Memory B cell (primary cell): Measurements from ENCODE around the gene TRIM61.
A peak's percentile ranks its signal among the peaks of the same experiment; 100 is the strongest.
"Not testable (repeated sequence)": the region's sequence is repeated elsewhere in the genome, so short reads cannot be mapped to it uniquely, and the experiment has no call there.

Source experiments
- ATAC-seq: fragments of 150-1000 bp; cut with Tn5 transposase; 2 replicates; pipeline ENCODE4 v1.10.0; 2021; ENCODE audit warnings: low read depth, mild to moderate bottlenecking, moderate library complexity
- DNase-seq, 2 donors: peaks; one replicate each; pipeline ENCODE4 v3.0.0; 2022; ENCODE audit warnings: low spot score in 2 of 2
- H3K27ac Mint-ChIP-seq: one replicate; pipeline ENCODE4 v1.8.0; 2022; ENCODE audit warnings: mild to moderate bottlenecking, moderate library complexity, mixed read lengths
- H3K27me3 Mint-ChIP-seq: one replicate; pipeline ENCODE4 v1.8.0; 2022; ENCODE audit warnings: mixed read lengths
- H3K36me3 Mint-ChIP-seq: one replicate; pipeline ENCODE4 v1.8.0; 2022; ENCODE audit warnings: mild to moderate bottlenecking, mixed read lengths
- H3K4me1 Mint-ChIP-seq: one replicate; pipeline ENCODE4 v1.8.0; 2022; ENCODE audit warnings: mixed read lengths
- H3K4me3 Mint-ChIP-seq: one replicate; pipeline ENCODE4 v1.8.0; 2022; ENCODE audit warnings: mild to moderate bottlenecking, moderate library complexity, mixed read lengths
- H3K9me3 Mint-ChIP-seq: one replicate; pipeline ENCODE4 v1.8.0; 2022; ENCODE audit warnings: mixed read lengths

Gene TRIM61

DNA sequence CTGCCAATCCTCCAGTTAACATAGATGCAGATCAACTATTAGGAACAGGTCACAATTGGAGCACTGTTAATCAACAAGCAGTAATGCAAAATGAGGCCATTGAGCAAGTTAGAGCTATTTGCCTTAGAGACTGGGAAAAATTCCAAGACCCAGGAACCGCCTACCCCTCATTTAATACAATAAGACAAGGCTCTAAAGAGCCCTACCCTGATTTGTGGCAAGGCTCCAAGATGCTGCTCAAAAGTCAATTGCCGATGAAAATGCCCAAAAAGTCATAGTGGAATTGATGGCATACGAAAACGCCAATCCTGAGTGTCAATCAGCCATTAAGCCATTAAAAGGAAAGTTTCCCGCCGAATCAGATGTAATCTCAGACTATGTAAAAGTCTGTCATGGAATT lies 20.5 kb upstream of the TRIM61 start:
- H3K4me3 Mint-ChIP-seq = no peak overlapping the region
- DNase-seq (no peak), ATAC-seq (no peak)
- peaks cover 7% of the 10 kb centered on the region for H3K27me3 Mint-ChIP-seq
- no peaks in the 10 kb centered on the region for H3K36me3 Mint-ChIP-seq
- H3K4me1 Mint-ChIP-seq = no peaks in the 10 kb centered on the region
- H3K9me3 Mint-ChIP-seq = no peaks in the 10 kb centered on the region
- no peak overlapping the region for H3K27ac Mint-ChIP-seq

DNA sequence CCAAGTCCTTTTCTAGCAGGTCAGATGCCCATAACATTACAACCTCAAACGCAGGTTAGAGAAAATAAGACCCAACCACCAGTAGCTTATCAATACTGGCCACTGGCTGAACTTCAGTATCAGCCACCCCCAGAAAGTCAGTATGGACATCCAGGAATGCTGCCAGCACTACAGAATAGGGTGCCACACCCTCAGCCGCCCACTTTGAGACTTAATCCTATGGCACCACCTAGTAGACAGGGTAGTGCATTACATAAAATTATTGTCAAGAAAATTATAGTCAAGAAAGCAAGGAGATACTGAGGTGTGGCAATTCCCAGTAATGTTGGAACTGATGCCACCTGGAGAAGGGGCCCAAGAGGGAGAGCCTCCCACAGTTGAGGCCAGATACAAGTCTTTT lies 19.9 kb upstream of the TRIM61 start:
- H3K27me3 Mint-ChIP-seq = peaks cover 7% of the 10 kb centered on the region
- no peaks in the 10 kb centered on the region for H3K9me3 Mint-ChIP-seq
- no peak for DNase-seq
- H3K36me3 Mint-ChIP-seq = no peaks in the 10 kb centered on the region
- H3K27ac Mint-ChIP-seq = no peak overlapping the region
- no peak overlapping the region for H3K4me3 Mint-ChIP-seq
- H3K4me1 Mint-ChIP-seq = no peaks in the 10 kb centered on the region
- ATAC-seq = no peak

DNA sequence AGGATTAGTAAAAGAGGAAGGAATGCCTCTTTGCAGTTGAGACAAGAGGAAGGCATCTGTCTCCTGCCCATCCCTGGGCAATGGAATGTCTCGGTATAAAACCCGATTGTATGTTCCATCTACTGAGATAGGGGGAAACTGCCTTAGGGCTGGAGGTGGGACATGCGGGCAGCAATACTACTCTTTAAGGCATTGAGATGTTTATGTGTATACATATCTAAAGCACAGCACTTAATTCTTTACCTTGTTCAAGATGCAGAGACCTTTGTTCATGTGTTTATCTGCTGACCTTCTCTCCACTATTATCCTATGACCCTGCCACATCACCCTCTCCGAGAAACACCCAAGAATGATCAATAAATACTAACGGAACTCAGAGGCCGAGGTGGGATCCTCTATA lies 18.7 kb upstream of the TRIM61 start:
- not testable (repeated sequence) for DNase-seq, H3K4me3 Mint-ChIP-seq, ATAC-seq, H3K27ac Mint-ChIP-seq, H3K36me3 Mint-ChIP-seq, H3K4me1 Mint-ChIP-seq, H3K27me3 Mint-ChIP-seq, H3K9me3 Mint-ChIP-seq

DNA sequence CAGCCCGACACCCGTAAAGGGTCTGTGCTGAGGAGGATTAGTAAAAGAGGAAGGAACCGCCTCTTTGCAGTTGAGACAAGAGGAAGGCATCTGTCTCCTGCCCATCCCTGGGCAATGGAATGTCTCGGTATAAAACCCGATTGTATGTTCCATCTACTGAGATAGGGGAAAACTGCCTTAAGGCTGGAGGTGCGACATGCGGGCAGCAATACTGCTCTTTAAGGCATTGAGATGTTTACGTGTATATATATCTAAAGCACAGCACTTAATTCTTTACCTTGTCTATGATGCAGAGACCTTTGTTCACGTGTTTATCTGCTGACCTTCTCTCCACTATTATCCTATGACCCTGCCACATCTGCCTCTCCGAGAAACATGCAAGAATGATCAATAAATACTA lies 13.3 kb upstream of the TRIM61 start:
- H3K27ac Mint-ChIP-seq, H3K9me3 Mint-ChIP-seq, DNase-seq, ATAC-seq, H3K36me3 Mint-ChIP-seq, H3K27me3 Mint-ChIP-seq, H3K4me1 Mint-ChIP-seq, H3K4me3 Mint-ChIP-seq: not testable (repeated sequence)

DNA sequence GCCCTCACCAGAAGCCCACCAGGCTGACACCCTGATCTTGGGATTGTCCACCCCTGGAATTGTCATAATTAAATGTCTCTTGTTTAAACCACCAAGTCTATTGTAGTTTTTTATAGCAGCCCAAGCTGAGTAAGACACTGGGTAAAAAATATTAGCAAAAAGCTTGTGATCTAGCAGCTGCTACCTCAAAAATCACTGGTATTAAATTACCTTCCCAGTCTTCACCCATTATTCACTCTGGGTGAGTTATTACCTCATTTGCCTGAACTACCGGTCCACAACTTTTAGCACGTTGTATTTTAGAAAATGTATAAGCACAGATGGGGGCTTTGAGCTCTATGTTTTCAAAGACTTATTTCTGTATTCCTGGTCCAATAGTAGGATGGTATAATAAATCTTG lies 12.0 kb upstream of the TRIM61 start:
- ATAC-seq (no peak), DNase-seq (no peak)
- no peaks in the 10 kb centered on the region for H3K9me3 Mint-ChIP-seq
- H3K4me1 Mint-ChIP-seq = no peaks in the 10 kb centered on the region
- peaks cover 4% of the 10 kb centered on the region for H3K27me3 Mint-ChIP-seq
- H3K27ac Mint-ChIP-seq = no peak overlapping the region
- no peaks in the 10 kb centered on the region for H3K36me3 Mint-ChIP-seq
- no peak overlapping the region for H3K4me3 Mint-ChIP-seq

DNA sequence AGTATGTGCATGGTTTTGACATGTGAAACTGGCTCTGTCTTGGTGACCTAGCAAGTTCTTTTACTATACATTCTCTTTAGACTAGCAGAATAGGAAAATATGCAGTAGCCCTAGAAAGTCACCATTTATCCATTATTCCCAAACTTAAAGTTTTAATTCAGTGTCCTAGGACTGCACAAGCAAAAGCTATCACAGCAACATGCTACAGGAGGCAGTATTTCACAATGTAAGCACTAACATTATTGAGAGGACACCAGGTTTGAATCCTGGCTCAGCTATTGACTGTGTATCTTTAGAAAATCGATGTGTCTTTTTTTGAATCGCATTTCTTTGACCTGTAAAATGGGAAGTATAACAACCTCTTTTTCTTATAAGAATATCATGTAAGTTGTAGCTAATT lies 5.5 kb downstream of the TRIM61 start:
- H3K4me1 Mint-ChIP-seq, H3K9me3 Mint-ChIP-seq, DNase-seq, H3K27ac Mint-ChIP-seq, H3K27me3 Mint-ChIP-seq, ATAC-seq, H3K4me3 Mint-ChIP-seq: not testable (repeated sequence)
- peaks cover 23% of the 10 kb centered on the region for H3K36me3 Mint-ChIP-seq

DNA sequence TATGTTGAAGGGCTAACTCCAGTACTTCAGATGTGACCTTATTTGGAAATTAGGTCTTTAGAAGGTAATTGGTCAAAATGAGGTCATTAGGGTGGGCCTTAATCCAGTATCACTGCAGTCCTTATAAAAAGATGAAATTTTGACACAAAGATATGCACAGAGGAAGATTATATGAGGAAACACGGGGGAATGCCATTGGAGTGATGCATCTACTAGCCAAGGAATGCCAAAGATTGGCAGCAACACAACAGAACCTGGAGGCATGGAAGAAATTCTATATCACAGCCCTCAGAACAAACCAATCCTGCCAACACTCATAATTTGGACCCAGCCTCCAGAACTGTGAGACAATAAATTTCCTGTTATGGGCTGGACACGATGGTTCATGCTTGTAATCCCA lies 17.6 kb downstream of the TRIM61 start:
- no peak for DNase-seq
- Mint-ChIP-seq H3K27me3 (no peaks in the 10 kb centered on the region), H3K9me3 (peaks cover 5% of the 10 kb centered on the region), H3K36me3 (peaks cover 9% of the 10 kb centered on the region), H3K27ac (no peak overlapping the region), H3K4me1 (peaks cover 11% of the 10 kb centered on the region), H3K4me3 (no peak overlapping the region)
- ATAC-seq = no peak

DNA sequence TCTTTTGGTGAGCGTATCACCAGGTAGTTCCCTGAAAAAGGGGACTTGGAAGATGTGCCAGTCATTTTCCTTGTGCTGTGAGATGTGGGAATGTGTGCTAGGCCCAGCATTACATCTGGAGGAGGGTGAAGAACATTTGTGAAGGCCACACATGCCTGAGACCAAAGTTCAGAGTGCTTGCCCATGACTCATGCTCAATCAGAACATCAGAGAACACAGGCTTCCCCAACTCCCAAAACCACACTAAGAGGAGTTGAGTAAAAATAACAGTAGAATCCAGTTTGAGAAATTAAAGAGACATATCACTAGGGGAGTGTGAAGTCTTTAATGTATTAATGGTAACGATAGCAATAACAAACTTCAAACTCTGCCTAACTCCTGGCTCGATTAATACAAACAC lies 18.0 kb downstream of the TRIM61 start:
- H3K27ac Mint-ChIP-seq, H3K4me3 Mint-ChIP-seq, H3K36me3 Mint-ChIP-seq, DNase-seq, H3K27me3 Mint-ChIP-seq, ATAC-seq, H3K9me3 Mint-ChIP-seq: not testable (repeated sequence)
- H3K4me1 Mint-ChIP-seq = peaks cover 11% of the 10 kb centered on the region

DNA sequence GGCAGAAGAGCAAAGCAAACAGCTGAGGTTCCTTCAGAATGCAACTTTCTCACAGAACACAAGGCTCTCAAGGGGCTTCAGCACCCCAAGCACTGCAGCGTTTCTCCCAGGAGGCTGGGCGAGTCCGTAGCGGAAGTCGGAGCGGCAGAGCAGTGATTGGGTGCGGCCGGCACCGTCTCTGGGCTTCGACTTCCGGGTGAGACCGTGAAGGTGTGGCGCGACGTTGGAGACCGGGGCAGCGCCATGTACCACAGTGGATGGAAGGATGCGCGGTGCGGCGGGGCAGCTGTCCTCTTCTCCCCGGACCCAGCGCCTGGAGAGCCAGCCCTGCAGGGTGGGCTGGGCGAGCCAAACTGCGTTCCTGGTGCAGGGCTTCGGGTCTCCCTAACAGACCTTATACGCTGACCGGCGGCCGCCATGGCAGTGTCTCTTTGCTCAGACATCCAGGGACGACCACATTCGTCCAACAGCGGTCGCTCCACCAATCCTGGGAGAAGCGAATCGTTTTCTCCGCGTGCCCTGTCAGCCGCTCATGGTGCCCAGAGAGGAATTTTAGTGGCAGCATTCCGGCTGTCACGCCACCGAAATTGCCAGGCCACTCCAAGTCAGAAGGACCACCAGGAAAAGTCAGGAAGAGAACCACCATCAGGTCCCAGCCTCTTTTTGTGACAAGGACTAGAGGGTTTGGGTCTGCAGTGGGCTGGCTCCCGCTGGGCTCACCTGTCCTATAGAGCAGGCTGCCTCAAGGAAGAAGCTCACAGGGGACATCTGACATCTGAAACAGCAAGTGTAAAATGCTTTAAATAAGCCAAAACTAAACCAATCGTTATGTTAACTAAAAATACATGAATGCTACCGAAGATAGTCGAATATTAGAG lies 20.5 kb downstream of the TRIM61 start:
- Mint-ChIP-seq H3K27me3 (peaks cover 4% of the 10 kb centered on the region), H3K9me3 (peaks cover 5% of the 10 kb centered on the region), H3K36me3 (peaks cover 9% of the 10 kb centered on the region), H3K4me3 (peak overlapping the region; percentile 88), H3K27ac (peak overlapping the region; percentile 62), H3K4me1 (peaks cover 11% of the 10 kb centered on the region)
- ATAC-seq = peak; percentile 100
- peak; percentile 66 to 69 for DNase-seq

DNA sequence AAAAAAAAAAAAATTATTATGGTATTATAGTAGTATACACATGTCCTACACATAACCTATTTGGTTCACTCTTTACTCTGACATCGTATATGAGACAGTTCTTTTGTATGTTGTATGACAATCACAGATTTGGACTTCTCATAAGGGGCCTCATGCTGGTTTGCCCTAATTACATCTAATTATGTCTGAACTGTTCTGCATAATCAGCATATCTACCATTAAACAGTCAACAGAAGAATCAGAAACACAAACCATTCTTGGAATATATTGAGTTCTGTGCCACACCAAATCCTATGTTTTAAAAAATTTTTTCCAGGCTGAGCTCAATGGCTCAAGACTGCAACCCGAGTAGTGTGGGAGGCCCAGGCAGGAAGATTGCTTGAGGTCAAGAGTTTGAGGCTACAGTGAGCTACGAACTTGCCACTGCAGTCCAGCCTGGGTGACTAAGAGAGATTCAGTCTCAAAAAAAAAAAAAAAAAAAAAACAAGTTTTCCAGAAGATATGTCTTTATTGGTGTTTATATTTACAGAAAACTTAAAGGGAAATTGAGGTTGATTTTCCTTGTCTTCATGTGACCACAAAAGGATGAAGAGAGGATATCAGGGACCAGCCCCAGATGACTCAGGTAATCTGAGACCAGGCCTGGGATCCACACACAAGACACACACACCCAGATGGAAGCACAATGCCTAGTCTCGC lies 22.2 kb downstream of the TRIM61 start:
- peak overlapping the region; percentile 54 for H3K4me3 Mint-ChIP-seq
- peaks cover 4% of the 10 kb centered on the region for H3K9me3 Mint-ChIP-seq
- no peak for DNase-seq
- H3K36me3 Mint-ChIP-seq = peaks cover 9% of the 10 kb centered on the region
- no peak overlapping the region for H3K27ac Mint-ChIP-seq
- peaks cover 4% of the 10 kb centered on the region for H3K27me3 Mint-ChIP-seq
- no peak for ATAC-seq
- H3K4me1 Mint-ChIP-seq = peaks cover 11% of the 10 kb centered on the region

DNA sequence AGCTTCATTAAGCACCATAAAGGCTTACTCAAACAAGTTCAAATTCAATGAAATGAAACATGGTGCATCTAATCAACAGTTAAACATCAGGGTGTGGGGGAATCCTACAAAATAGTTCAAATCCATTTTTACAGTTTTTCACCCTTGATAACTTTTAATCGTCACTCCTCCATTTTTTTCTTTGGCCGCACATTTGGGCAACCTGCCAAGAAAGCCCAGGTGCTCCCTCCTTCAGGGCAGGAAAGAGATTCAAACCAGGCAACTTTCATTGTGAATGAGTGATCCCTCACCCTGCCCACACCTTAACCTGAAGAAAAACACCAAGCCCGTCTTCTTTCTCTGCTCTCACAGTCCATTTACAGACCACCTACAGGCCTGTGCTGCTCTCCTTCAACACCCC lies 24.9 kb downstream of the TRIM61 start:
- Mint-ChIP-seq H3K4me1 (peaks cover 11% of the 10 kb centered on the region), H3K36me3 (peaks cover 4% of the 10 kb centered on the region), H3K9me3 (peaks cover 3% of the 10 kb centered on the region), H3K27ac (no peak overlapping the region), H3K27me3 (peaks cover 9% of the 10 kb centered on the region), H3K4me3 (no peak overlapping the region)
- no peak for ATAC-seq
- no peak for DNase-seq

DNA sequence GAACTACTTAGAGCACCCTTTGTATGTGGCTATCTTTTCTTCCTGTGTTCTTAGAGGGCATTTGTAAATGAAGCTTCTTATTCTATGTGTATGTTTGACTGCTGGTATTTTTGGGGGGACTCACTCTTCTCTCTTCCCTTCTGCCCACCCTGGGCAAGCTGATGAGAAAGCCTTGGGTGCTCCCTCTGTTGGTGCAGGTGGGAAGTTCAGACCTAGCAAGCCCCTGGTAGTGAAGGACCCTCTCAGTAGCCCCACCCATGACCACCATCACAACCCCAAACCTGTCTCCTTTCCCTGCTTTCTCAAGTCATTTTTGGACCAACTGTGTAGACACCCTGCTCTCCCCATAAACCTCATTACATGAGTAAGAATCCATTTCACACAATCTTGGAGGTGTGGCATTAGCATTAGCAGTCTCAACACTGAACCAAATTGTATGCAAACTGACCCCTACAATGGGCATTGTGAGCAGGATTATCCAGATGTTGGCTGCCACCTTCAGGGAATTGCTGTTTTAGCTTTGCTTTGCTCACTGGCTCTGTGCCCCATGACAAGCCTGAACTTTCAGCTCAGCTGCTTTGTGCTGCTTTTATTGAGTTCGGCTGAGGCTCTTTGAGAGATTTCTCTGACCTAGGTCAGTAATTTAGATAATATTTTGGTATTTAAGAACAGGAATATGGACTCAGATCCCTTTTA lies 27.9 kb downstream of the TRIM61 start:
- H3K36me3 Mint-ChIP-seq = no peaks in the 10 kb centered on the region
- no peak for ATAC-seq
- no peaks in the 10 kb centered on the region for H3K4me1 Mint-ChIP-seq
- H3K4me3 Mint-ChIP-seq = no peak overlapping the region
- H3K27ac Mint-ChIP-seq = no peak overlapping the region
- H3K27me3 Mint-ChIP-seq = peaks cover 14% of the 10 kb centered on the region
- H3K9me3 Mint-ChIP-seq = no peaks in the 10 kb centered on the region
- DNase-seq = no peak

DNA sequence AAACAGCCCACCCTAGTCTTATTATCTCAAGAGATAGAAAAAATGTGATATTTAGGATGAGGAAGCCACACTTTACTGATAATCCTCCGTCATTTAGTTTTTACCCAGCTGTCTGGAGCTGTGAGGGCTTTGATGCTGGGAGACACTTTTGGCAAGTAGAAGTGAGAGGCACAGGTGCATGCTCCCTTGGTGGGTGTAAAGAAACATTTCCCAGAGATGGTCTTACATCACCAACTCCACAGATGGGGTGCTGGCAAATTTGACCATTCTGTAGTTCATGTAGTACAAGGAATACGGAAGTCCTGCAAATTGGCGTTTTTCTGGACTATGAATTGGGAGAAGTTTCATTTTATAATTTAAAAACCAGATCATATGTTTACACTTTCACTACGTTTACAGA lies 28.5 kb downstream of the TRIM61 start:
- H3K27me3 Mint-ChIP-seq = peaks cover 14% of the 10 kb centered on the region

DNA sequence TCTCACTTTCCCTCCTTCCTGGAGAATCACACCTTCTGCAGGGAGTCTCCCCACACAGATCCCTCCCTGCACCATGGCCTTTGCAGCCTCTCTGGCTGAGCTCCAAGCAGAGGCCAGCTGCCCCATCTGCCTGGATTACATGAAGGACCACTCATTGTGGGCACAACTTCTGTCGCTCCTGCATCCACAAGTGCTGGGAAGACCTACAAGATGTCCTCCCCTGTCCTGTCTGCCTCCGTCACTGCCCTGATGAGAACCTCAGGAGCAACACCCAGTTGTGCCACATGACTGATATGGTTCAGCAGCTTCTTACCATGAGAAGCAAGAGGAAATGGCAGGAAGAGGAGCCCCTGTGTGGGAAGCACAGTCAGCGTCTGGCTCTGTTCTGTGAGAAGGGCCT lies 29.5 kb downstream of the TRIM61 start:
- H3K27ac Mint-ChIP-seq, H3K9me3 Mint-ChIP-seq: not testable (repeated sequence)
- peaks cover 14% of the 10 kb centered on the region for H3K27me3 Mint-ChIP-seq

More for the DNA sequence above, 28.5 kb downstream of the TRIM61 start:
- Mint-ChIP-seq H3K36me3 (no peaks in the 10 kb centered on the region), H3K9me3 (no peaks in the 10 kb centered on the region), H3K27ac (no peak overlapping the region), H3K4me3 (no peak overlapping the region), H3K4me1 (no peaks in the 10 kb centered on the region)
- ATAC-seq (no peak), DNase-seq (no peak)

More for the DNA sequence above, 29.5 kb downstream of the TRIM61 start:
- not testable (repeated sequence) for ATAC-seq, DNase-seq, H3K4me3 Mint-ChIP-seq, H3K36me3 Mint-ChIP-seq, H3K4me1 Mint-ChIP-seq
